Occipital lobe (tissue), 2 donors: ENCODE results near the gene RRAS. TPM values are rescaled to one million over a fixed set of nuclear protein-coding genes. Genes with fewer than 3 reads are reported as not detected.
"Not testable (repeated sequence)": the region's sequence is repeated elsewhere in the genome, so short reads cannot be mapped to it uniquely, and the experiment has no call there.

Experiments used
- DNase-seq: peaks from one replicate; lab custom pipeline; 2025; lab: John Stamatoyannopoulos, UW
- total RNA-seq: library from RNA; depleted of rRNA; stranded (reverse); fragments of >200 nt; gene quantifications from one replicate; pipeline ENCODE4 v1.2.3, GENCODE V29; 2014

Gene RRAS
- total RNA-seq, 1 donor from 2014 or later: 1.1 TPM

- no peak for DNase-seq
Measured at GRCh38 chr19:49632576-49632975, 7.4 kb downstream of the RRAS start.

- no peak for DNase-seq
Measured at GRCh38 chr19:49631610-49632192, 8.2 kb downstream of the RRAS start.

GRCh38 chr19:49631014-49631588 is 8.8 kb downstream of the RRAS start:
- DNase-seq: no peak

- no peak for DNase-seq
Measured at GRCh38 chr19:49629659-49630058, 10.3 kb downstream of the RRAS start.

- no peak for DNase-seq
Measured at GRCh38 chr19:49626226-49626625, 13.7 kb downstream of the RRAS start.

- DNase-seq: no peak
Measured at GRCh38 chr19:49624967-49625910, 14.7 kb downstream of the RRAS start.

- not testable (repeated sequence) for DNase-seq
Measured at GRCh38 chr19:49617860-49618259, 22.1 kb downstream of the RRAS start.

- no peak for DNase-seq
Measured at GRCh38 chr19:49616945-49617344, 23.0 kb downstream of the RRAS start.

GRCh38 chr19:49616532-49616931 is 23.4 kb downstream of the RRAS start:
- DNase-seq: no peak

GRCh38 chr19:49615861-49616260 is 24.1 kb downstream of the RRAS start:
- DNase-seq: no peak

- no peak for DNase-seq
Measured at GRCh38 chr19:49614096-49614833, 25.7 kb downstream of the RRAS start.

- no peak for DNase-seq
Measured at GRCh38 chr19:49613374-49613773, 26.6 kb downstream of the RRAS start.

GRCh38 chr19:49609499-49610092 is 30.3 kb downstream of the RRAS start:
- no peak for DNase-seq

GRCh38 chr19:49605605-49606004 is 34.3 kb downstream of the RRAS start:
- no peak for DNase-seq

- no peak for DNase-seq
Measured at GRCh38 chr19:49602806-49603205, 37.1 kb downstream of the RRAS start.

GRCh38 chr19:49601482-49602038 is 38.4 kb downstream of the RRAS start:
- no peak for DNase-seq

GRCh38 chr19:49599378-49600295 is 40.3 kb downstream of the RRAS start:
- no peak for DNase-seq

- DNase-seq: no peak
Measured at GRCh38 chr19:49597703-49597974, 42.3 kb downstream of the RRAS start.

- DNase-seq: no peak
Measured at GRCh38 chr19:49596954-49597702, 42.8 kb downstream of the RRAS start.

GRCh38 chr19:49596407-49596806 is 43.5 kb downstream of the RRAS start:
- no peak for DNase-seq
